Activated gamma-delta T cell treated with anti-CD3 and anti-CD28 coated beads, Interleukin-2, amount 50 U/mL, for 16 hours (primary cell): Measurements from ENCODE around the gene MB21D2.
"Not testable (repeated sequence)": the region's sequence is repeated elsewhere in the genome, so short reads cannot be mapped to it uniquely, and the experiment has no call there.

Experiments
- DNase-seq: peaks from one replicate; pipeline ENCODE4 v3.0.0-alpha.2; 2020; ENCODE audit warnings: low read depth

Gene MB21D2

GRCh38 chr3:192802957-192803899, 114.4 kb downstream of the MB21D2 start:
- no peak for DNase-seq

GRCh38 chr3:192801985-192802384, 115.7 kb downstream of the MB21D2 start:
- DNase-seq, result no peak

GRCh38 chr3:192799721-192800120, 117.9 kb downstream of the MB21D2 start:
- DNase-seq, result no peak

GRCh38 chr3:192795021-192795420, 122.6 kb downstream of the MB21D2 start:
- DNase-seq, result no peak

- DNase-seq, result no peak
Observed at GRCh38 chr3:192794216-192794615, 123.4 kb downstream of the MB21D2 start.

- DNase-seq, result not testable (repeated sequence)
Observed at GRCh38 chr3:192788816-192789515, 128.7 kb downstream of the MB21D2 start.

GRCh38 chr3:192778508-192778907, 139.1 kb downstream of the MB21D2 start:
- DNase-seq, result no peak

GRCh38 chr3:192774341-192774740, 143.3 kb downstream of the MB21D2 start:
- not testable (repeated sequence) for DNase-seq

- DNase-seq, result no peak
Observed at GRCh38 chr3:192772240-192772894, 145.3 kb downstream of the MB21D2 start.

- no peak for DNase-seq
Observed at GRCh38 chr3:192758654-192759053, 159.0 kb downstream of the MB21D2 start.

- DNase-seq, result no peak
Observed at GRCh38 chr3:192751148-192751547, 166.5 kb downstream of the MB21D2 start.

GRCh38 chr3:192750201-192750600, 167.5 kb downstream of the MB21D2 start:
- DNase-seq, result no peak

GRCh38 chr3:192747746-192748145, 169.9 kb downstream of the MB21D2 start:
- DNase-seq, result no peak

- DNase-seq, result no peak
Observed at GRCh38 chr3:192747145-192747544, 170.5 kb downstream of the MB21D2 start.
